Natural killer cell (primary cell): ENCODE results near the gene GRM4. TPM values are rescaled to one million over a fixed set of nuclear protein-coding genes. Genes with fewer than 3 reads are reported as not detected.

Source experiments
- ATAC-seq, 3 donors: fragments of 150-1000 bp in 2 of 3; fragments of 200-7000 bp in 1 of 3; cut with Tn5 transposase; 1 replicate in 1 of 3; 2 replicates in 2 of 3; pipeline ENCODE4 v1.10.0; 2021; ENCODE audit warnings: mild to moderate bottlenecking in 2 of 3, moderate library complexity in 2 of 3
- DNase-seq, 2 donors: peaks; one replicate each; pipeline versions ENCODE4 v3.0.0 to v3.0.0-alpha.2; 2013 to 2021; ENCODE audit warnings: mixed read lengths in 1 of 2
- H3K27ac ChIP-seq: one replicate; pipeline ENCODE4 v1.5.1; 2013; ENCODE audit warnings: mild to moderate bottlenecking, low read length
- H3K27me3 ChIP-seq: one replicate; pipeline ENCODE4 v1.6.1; 2013; ENCODE audit warnings: low read length; ENCODE audit not compliant: control insufficient read depth, insufficient read depth
- H3K36me3 ChIP-seq: one replicate; pipeline ENCODE4 v1.6.1; 2013; ENCODE audit warnings: low read length; ENCODE audit not compliant: control insufficient read depth, insufficient read depth
- H3K4me1 ChIP-seq: one replicate; pipeline ENCODE4 v1.6.1; 2013; ENCODE audit warnings: low read length; ENCODE audit not compliant: control insufficient read depth, insufficient read depth
- H3K4me3 ChIP-seq: one replicate; pipeline ENCODE4 v1.5.1; 2013; ENCODE audit warnings: low read length
- H3K9me3 ChIP-seq: one replicate; pipeline ENCODE4 v1.6.1; 2013; ENCODE audit warnings: low read length; ENCODE audit not compliant: control insufficient read depth, insufficient read depth
- H3K27ac Mint-ChIP-seq, 2 donors: one replicate each; pipeline ENCODE4 v1.8.0; 2022; ENCODE audit warnings: mild to moderate bottlenecking in 2 of 2, mixed read lengths in 2 of 2, moderate library complexity in 1 of 2
- H3K27me3 Mint-ChIP-seq, 2 donors: one replicate each; pipeline ENCODE4 v1.8.0; 2022; ENCODE audit warnings: low read depth in 2 of 2, mixed read lengths in 2 of 2
- H3K36me3 Mint-ChIP-seq: one replicate; pipeline ENCODE4 v1.8.0; 2022; ENCODE audit warnings: mixed read lengths
- H3K4me1 Mint-ChIP-seq, 2 donors: one replicate each; pipeline ENCODE4 v1.8.0; 2022; ENCODE audit warnings: mixed read lengths in 2 of 2
- H3K4me3 Mint-ChIP-seq: one replicate; pipeline ENCODE4 v1.8.0; 2022; ENCODE audit warnings: mild to moderate bottlenecking, moderate library complexity, mixed read lengths
- H3K9me3 Mint-ChIP-seq, 2 donors: one replicate each; pipeline ENCODE4 v1.8.0; 2022; ENCODE audit warnings: mixed read lengths in 2 of 2
- WGBS: methylation state at CpG from one replicate; pipeline ENCODE4 v1.1.7; 2013; ENCODE audit warnings: missing lambda C conversion rate; ENCODE audit not compliant: insufficient coverage; 5-methylcytosine and 5-hydroxymethylcytosine counted together
- intact Hi-C: fragments of 100-400 bp; cut with micrococcal nuclease; formaldehyde crosslinking; loops from one replicate; pipeline ENCODE4 v1.14.2; 2022
- total RNA-seq, 4 donors: library from RNA; stranded (reverse); fragments of 120-200 nt in 1 of 4; gene quantifications; one replicate each; pipeline versions ENCODE4 v1.2.3 to v1.2.4, GENCODE V29; 2013 to 2022
- TF ChIP-seq, protein P1 (sequence below): fragments of 200-600 bp; IDR thresholded peaks from one replicate; pipeline ENCODE4 v1.8.0; 2022; ENCODE audit warnings: antibody characterized with exemption

GRM4 gene
- total RNA-seq, 3 donors from 2014 or later (not counting 1 experiment from before 2014, with no cell fraction given) = not detected

DNA sequence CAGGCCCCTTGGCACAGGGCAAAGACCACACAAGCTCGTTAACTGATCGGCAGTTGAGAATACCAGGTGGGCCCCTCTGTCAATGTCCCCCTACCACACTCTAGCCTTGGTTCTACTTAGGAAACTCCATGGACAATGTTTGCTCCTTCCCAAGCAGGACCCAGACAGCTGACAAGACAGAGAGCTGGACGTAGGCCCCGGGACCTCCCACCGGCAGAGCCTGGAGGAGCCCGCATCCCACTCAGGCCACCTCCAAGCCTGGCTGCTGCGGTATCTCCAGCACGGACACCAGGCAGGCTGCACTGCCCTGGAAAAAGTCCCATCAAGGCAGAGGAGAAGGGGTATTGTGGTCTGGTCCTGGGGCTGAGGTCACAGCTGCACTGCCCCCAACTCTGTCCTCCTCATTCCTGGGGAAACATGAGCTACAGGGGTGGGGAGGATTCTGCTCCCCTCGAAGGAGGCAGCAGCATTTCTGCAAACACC, 6.2 kb upstream of the GRM4 start:
- H3K4me1 ChIP-seq = peaks cover 11% of the 10 kb centered on the region
- ATAC-seq (no peak), DNase-seq (no peak)
- H3K27me3 ChIP-seq = peaks cover 25% of the 10 kb centered on the region
- H3K27ac ChIP-seq = no peak overlapping the region
- Mint-ChIP-seq H3K4me1 (peaks cover 0 to 3% of the 10 kb centered on the region in 2 donors), H3K4me3 (no peak overlapping the region), H3K36me3 (no peaks in the 10 kb centered on the region), H3K27me3 (peaks cover 61% of the 10 kb centered on the region in 2 donors), H3K9me3 (no peaks in the 10 kb centered on the region), H3K27ac (no peak overlapping the region)
- no peaks in the 10 kb centered on the region for H3K9me3 ChIP-seq
- 74% methylated on average over 9 of the region's 9 CpGs for WGBS
- intact Hi-C loops = no loop called here
- H3K4me3 ChIP-seq = no peak overlapping the region
- no peaks in the 10 kb centered on the region for H3K36me3 ChIP-seq
- TF ChIP-seq, protein P1, sequence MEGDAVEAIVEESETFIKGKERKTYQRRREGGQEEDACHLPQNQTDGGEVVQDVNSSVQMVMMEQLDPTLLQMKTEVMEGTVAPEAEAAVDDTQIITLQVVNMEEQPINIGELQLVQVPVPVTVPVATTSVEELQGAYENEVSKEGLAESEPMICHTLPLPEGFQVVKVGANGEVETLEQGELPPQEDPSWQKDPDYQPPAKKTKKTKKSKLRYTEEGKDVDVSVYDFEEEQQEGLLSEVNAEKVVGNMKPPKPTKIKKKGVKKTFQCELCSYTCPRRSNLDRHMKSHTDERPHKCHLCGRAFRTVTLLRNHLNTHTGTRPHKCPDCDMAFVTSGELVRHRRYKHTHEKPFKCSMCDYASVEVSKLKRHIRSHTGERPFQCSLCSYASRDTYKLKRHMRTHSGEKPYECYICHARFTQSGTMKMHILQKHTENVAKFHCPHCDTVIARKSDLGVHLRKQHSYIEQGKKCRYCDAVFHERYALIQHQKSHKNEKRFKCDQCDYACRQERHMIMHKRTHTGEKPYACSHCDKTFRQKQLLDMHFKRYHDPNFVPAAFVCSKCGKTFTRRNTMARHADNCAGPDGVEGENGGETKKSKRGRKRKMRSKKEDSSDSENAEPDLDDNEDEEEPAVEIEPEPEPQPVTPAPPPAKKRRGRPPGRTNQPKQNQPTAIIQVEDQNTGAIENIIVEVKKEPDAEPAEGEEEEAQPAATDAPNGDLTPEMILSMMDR = no peak

DNA sequence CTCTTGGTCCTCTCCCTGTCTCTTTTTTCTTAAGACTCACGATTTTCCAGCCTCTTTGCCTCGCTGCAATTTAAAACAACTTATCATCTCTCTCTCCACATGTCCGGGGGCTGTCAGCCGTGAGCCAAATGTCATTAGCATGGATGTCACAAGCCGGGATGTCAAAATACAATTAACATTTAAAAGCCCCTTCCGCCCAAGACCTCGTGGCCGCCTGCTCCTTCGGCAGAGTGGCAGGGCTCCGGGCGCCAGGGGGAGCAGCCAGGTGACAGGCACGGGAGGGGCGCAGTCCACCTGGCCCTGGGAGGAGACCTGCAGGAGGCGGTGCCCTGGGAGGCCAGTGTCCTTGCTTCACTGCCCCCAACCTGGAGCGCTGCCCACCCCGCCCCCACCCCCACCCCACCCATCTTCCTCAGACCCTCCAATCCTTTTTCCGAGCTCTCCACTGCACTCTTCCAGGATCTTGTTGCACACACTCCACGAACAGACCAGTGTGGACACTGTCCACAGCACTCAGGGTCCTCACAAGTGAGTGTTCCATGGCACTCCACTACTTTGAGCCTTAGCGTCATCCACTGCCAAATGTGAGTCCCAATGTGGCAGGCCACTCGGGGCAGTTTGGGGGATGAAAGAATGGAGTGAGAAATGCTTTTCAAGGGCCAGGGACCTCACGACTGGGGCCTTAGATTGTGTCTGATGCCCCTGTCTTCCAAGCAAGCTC, 5.6 kb upstream of the GRM4 start:
- Histone ChIP-seq H3K9me3 (no peaks in the 10 kb centered on the region), H3K27ac (no peak overlapping the region), H3K4me1 (peaks cover 11% of the 10 kb centered on the region), H3K27me3 (peaks cover 29% of the 10 kb centered on the region), H3K4me3 (no peak overlapping the region), H3K36me3 (no peaks in the 10 kb centered on the region)
- Mint-ChIP-seq H3K4me3 (no peak overlapping the region), H3K4me1 (peaks cover 0 to 3% of the 10 kb centered on the region in 2 donors), H3K27me3 (peaks cover 55 to 62% of the 10 kb centered on the region in 2 donors), H3K27ac (no peak overlapping the region), H3K9me3 (no peaks in the 10 kb centered on the region), H3K36me3 (no peaks in the 10 kb centered on the region)
- ATAC-seq (no peak), DNase-seq (no peak)
- intact Hi-C loops = no loop called here
- 18% methylated on average over 20 of the region's 21 CpGs for WGBS
- TF ChIP-seq, protein P1 = no peak

DNA sequence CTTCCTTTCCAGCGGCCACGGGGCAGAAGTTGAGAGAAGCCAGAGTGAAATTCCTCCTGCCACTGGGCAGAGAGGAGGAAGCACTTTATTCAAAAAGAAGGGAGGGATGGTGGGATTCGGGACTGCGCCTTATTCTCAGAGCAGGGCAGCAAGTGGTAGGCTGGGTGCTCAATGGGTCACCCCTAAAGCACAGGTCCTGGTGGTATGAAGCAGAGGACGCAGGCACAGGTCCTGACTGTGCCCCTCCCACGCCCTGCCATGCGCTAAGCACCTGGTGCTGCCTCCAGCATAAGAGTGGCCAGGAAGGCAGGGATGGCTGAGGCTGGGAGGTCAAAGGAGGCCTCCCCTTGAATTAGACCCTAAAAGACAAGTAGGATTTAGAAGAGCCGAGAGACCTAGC, 4.9 kb upstream of the GRM4 start:
- DNase-seq = no peak
- Mint-ChIP-seq H3K27ac (no peak overlapping the region), H3K9me3 (no peaks in the 10 kb centered on the region), H3K36me3 (no peaks in the 10 kb centered on the region), H3K27me3 (peaks cover 48 to 59% of the 10 kb centered on the region in 2 donors), H3K4me1 (peaks cover 0 to 10% of the 10 kb centered on the region in 2 donors), H3K4me3 (no peak overlapping the region)
- Histone ChIP-seq H3K27ac (no peak overlapping the region), H3K4me3 (no peak overlapping the region), H3K27me3 (peaks cover 33% of the 10 kb centered on the region), H3K4me1 (peaks cover 14% of the 10 kb centered on the region), H3K36me3 (no peaks in the 10 kb centered on the region), H3K9me3 (no peaks in the 10 kb centered on the region)
- TF ChIP-seq, protein P1 = no peak
- WGBS = 50% methylated on average over 8 of the region's 8 CpGs
- no peak for ATAC-seq
- intact Hi-C loops = no loop called here
